GM10248 (cell line): ENCODE data around the gene HMX3.

Source experiments
- CTCF ChIA-PET: fragments of 300-600 bp; sonication (Branson Sonifier 250); formaldehyde crosslinking; extraction: SDS; loops from one replicate; lab custom pipeline; 2021; ENCODE audit warnings: antibody characterized with exemption; lab: Yijun Ruan, JAX
- POLR2A ChIA-PET: fragments of 350-650 bp; sonication (Branson Sonifier 250); formaldehyde crosslinking; extraction: SDS; loops from one replicate; lab custom pipeline; 2020; ENCODE audit warnings: antibody characterized with exemption; lab: Yijun Ruan, JAX
- DNase-seq: peaks from one replicate; pipeline ENCODE4 v3.0.0; 2012; ENCODE audit errors: extremely low spot score
- CTCF ChIP-seq: IDR thresholded peaks from 2 replicates; pipeline ENCODE4 v1.5.1; 2012; ENCODE audit warnings: mild to moderate bottlenecking, low read depth; ENCODE audit errors: extremely low read depth, missing control alignments, control extremely low read depth

Gene HMX3

GRCh38 chr10:123139165-123139520, 3.4 kb downstream of the HMX3 start:
- ChIA-PET CTCF (interaction anchor here (0.8 to 3.7 kb wide), 9 partner anchors 12 to 419 kb away, joined by 3 to 49 read pairs (median 5); partner anchors contain the start of genes BUB3 and HMX2), POLR2A (no interaction called here)
- no peak for DNase-seq
- no peak for TF ChIP-seq CTCF

GRCh38 chr10:123139521-123140163, 3.9 kb downstream of the HMX3 start:
- ChIA-PET CTCF (interaction anchor here (0.8 to 3.7 kb wide), 12 partner anchors 11 to 418 kb away, joined by 3 to 49 read pairs (median 4); partner anchors contain the start of genes BUB3 and HMX2), POLR2A (no interaction called here)
- TF ChIP-seq CTCF, result no peak
- peak; percentile 23 for DNase-seq

- peak; percentile 56 for TF ChIP-seq CTCF
- ChIA-PET POLR2A (interaction anchor here (1.3 kb wide), 1 partner anchor 11 kb away, joined by 4 read pairs; no protein-coding TSS in a partner anchor), CTCF (interaction anchor here (0.8 to 3.7 kb wide), 9 partner anchors 11 to 417 kb away, joined by 3 to 49 read pairs (median 5); partner anchors contain the start of genes BUB3 and HMX2)
- peak; percentile 43 for DNase-seq
Observed at GRCh38 chr10:123140164-123140982, 4.6 kb downstream of the HMX3 start.

- TF ChIP-seq CTCF, result no peak
- CTCF ChIA-PET, result interaction anchor here (0.9 to 3.7 kb wide), 7 partner anchors 8 to 417 kb away, joined by 3 to 49 read pairs (median 5); partner anchors contain the start of genes BUB3 and HMX2
- POLR2A ChIA-PET, result interaction anchor here (1.3 kb wide), 1 partner anchor 10 kb away, joined by 4 read pairs; no protein-coding TSS in a partner anchor
- no peak for DNase-seq
Observed at GRCh38 chr10:123140983-123141390, 5.2 kb downstream of the HMX3 start.

GRCh38 chr10:123141791-123142700, 6.3 kb downstream of the HMX3 start:
- CTCF ChIA-PET, result interaction anchor here (0.9 to 3.7 kb wide), 7 partner anchors 9 to 416 kb away, joined by 3 to 49 read pairs (median 5); partner anchors contain the start of genes BUB3 and HMX2

More at GRCh38 chr10:123141791-123142700, 6.3 kb downstream of the HMX3 start:
- POLR2A ChIA-PET, result interaction anchor here (1.3 kb wide), 1 partner anchor 9 kb away, joined by 4 read pairs; no protein-coding TSS in a partner anchor
- peak; percentile 17 for DNase-seq
- no peak for TF ChIP-seq CTCF
